H1 (cell line): Measurements from ENCODE around the gene PALM2AKAP2. TPM values are rescaled to one million over a fixed set of nuclear protein-coding genes. Genes with fewer than 3 reads are reported as not detected.
A peak's percentile ranks its signal among the peaks of the same experiment; 100 is the strongest.

Experiments
- CTCF ChIA-PET: fragments of 300-600 bp; sonication (Branson Sonifier 250); formaldehyde crosslinking; loops from one replicate; lab custom pipeline; 2021; ENCODE audit not compliant: partially characterized antibody; lab: Charles Lee
- POLR2A ChIA-PET: fragments of 300-600 bp; sonication (Branson Sonifier 250); formaldehyde crosslinking; loops from one replicate; lab custom pipeline; 2021; ENCODE audit warnings: inconsistent platforms; ENCODE audit not compliant: partially characterized antibody; lab: Charles Lee
- DNase-seq, 2 experiments: peaks; one replicate each; pipeline versions ENCODE4 v3.0.0 to v3.0.0-alpha.2; 2010 to 2022; ENCODE audit warnings: low spot score in 2 of 2, low read depth in 1 of 2, mixed read lengths in 1 of 2
- FAIRE-seq: peaks from 2 replicates; lab custom pipeline; 2011; peaks lifted over from hg19 to GRCh38; lab: Jason Lieb, UNC
- H2AFZ ChIP-seq: 2 replicates; pipeline ENCODE4 v1.8.1; 2012; ENCODE audit warnings: low read length, inconsistent platforms
- H2AK5ac ChIP-seq: 2 replicates; pipeline ENCODE4 v1.6.1; 2013; ENCODE audit warnings: low read depth, low read length
- H2BK120ac ChIP-seq: replicated peaks from 2 replicates; pipeline ENCODE3; 2013; ENCODE audit warnings: low read depth, low read length, inconsistent platforms
- H2BK12ac ChIP-seq: 2 replicates; pipeline ENCODE4 v1.6.1; 2013; ENCODE audit warnings: low read depth, low read length
- H2BK15ac ChIP-seq: 2 replicates; pipeline ENCODE4 v1.6.1; 2013; ENCODE audit warnings: low read length
- H2BK20ac ChIP-seq: 2 replicates; pipeline ENCODE4 v1.6.1; 2013; ENCODE audit warnings: low read length
- H2BK5ac ChIP-seq: 2 replicates; pipeline ENCODE4 v1.6.1; 2013; ENCODE audit warnings: low read depth, low read length
- H3K14ac ChIP-seq: 2 replicates; pipeline ENCODE4 v1.6.1; 2013; ENCODE audit warnings: inconsistent platforms; ENCODE audit not compliant: insufficient read length
- H3K18ac ChIP-seq: 2 replicates; pipeline ENCODE4 v1.6.1; 2013; ENCODE audit warnings: low read length; ENCODE audit errors: extremely low read depth
- H3K23ac ChIP-seq: 2 replicates; pipeline ENCODE4 v1.6.1; 2013; ENCODE audit warnings: inconsistent platforms; ENCODE audit not compliant: insufficient read length
- H3K23me2 ChIP-seq: 2 replicates; pipeline ENCODE4 v1.6.1; 2013; ENCODE audit warnings: low read depth, low read length
- H3K27ac ChIP-seq: 2 replicates; pipeline ENCODE4 v1.6.1; 2011; ENCODE audit warnings: low read depth, low read length, inconsistent platforms
- H3K27me3 ChIP-seq, 4 experiments: replicated peaks in 1 of 4; 1 replicate in 1 of 4; 2 replicates in 3 of 4; pipeline versions ENCODE4 v1.6.1 to v1.8.1; 2011 to 2013; ENCODE audit warnings: low read length in 3 of 4, mild to moderate bottlenecking in 3 of 4, inconsistent platforms in 2 of 4, mixed read lengths in 2 of 4, moderate library complexity in 1 of 4; ENCODE audit not compliant: control insufficient read depth in 3 of 4, insufficient read depth in 3 of 4; ENCODE audit errors: extremely low read depth in 1 of 4
- H3K36me3 ChIP-seq, 4 experiments: 2 replicates each; pipeline versions ENCODE4 v1.6.1 to v1.8.1; 2011 to 2013; ENCODE audit warnings: mild to moderate bottlenecking in 4 of 4, low read length in 3 of 4, moderate library complexity in 2 of 4, control low read depth in 1 of 4, inconsistent platforms in 1 of 4; ENCODE audit not compliant: insufficient read depth in 4 of 4, control insufficient read depth in 2 of 4
- H3K4ac ChIP-seq: replicated peaks from 2 replicates; pipeline ENCODE3; 2013; ENCODE audit warnings: low read length, low read depth, mixed read lengths, inconsistent platforms; ENCODE audit not compliant: insufficient read length
- H3K4me1 ChIP-seq, 4 experiments: replicated peaks in 1 of 4; 1 replicate in 1 of 4; 2 replicates in 3 of 4; pipeline versions ENCODE4 v1.6.1 to v1.8.1; 2011 to 2013; ENCODE audit warnings: low read length in 3 of 4, inconsistent platforms in 2 of 4, mixed read lengths in 1 of 4; ENCODE audit not compliant: insufficient read depth in 4 of 4, control insufficient read depth in 3 of 4
- H3K4me2 ChIP-seq, 2 experiments: 2 replicates each; pipeline versions ENCODE4 v1.6.1 to v1.8.1; 2011 to 2013; ENCODE audit warnings: low read depth in 2 of 2, low read length in 2 of 2, control low read depth in 1 of 2, inconsistent platforms in 1 of 2, mild to moderate bottlenecking in 1 of 2; ENCODE audit not compliant: insufficient read depth in 1 of 2
- H3K4me3 ChIP-seq, 4 experiments: fragments of 200-600, 300-600 bp in 1 of 4; sonication (generic), shearing (Covaris generic), sonication (Bioruptor Twin) in 1 of 4; 2 replicates each; pipeline versions ENCODE4 v1.5.1 to v1.8.1; 2011 to 2016; ENCODE audit warnings: low read length in 4 of 4, low read depth in 3 of 4, control low read depth in 2 of 4, inconsistent platforms in 2 of 4, mild to moderate bottlenecking in 2 of 4, mixed read lengths in 1 of 4, moderate library complexity in 1 of 4; ENCODE audit not compliant: insufficient read depth in 2 of 4; ENCODE audit errors: extremely low read depth in 1 of 4
- H3K56ac ChIP-seq: replicated peaks from 2 replicates; pipeline ENCODE3; 2013; ENCODE audit warnings: low read depth, mild to moderate bottlenecking, mixed read lengths, low read length, inconsistent platforms; ENCODE audit not compliant: insufficient read length
- H3K79me1 ChIP-seq: 2 replicates; pipeline ENCODE4 v1.6.1; 2013; ENCODE audit warnings: low read depth, low read length, control low read depth
- H3K79me2 ChIP-seq, 2 experiments: 2 replicates each; pipeline versions ENCODE4 v1.6.1 to v1.8.1; 2012 to 2013; ENCODE audit warnings: low read length in 2 of 2, mild to moderate bottlenecking in 2 of 2, inconsistent platforms in 1 of 2; ENCODE audit not compliant: insufficient read depth in 2 of 2, control insufficient read depth in 1 of 2
- H3K9ac ChIP-seq, 4 experiments: replicated peaks in 1 of 4; 1 replicate in 1 of 4; 2 replicates in 3 of 4; pipeline versions ENCODE4 v1.6.1 to v1.8.1; 2011 to 2013; ENCODE audit warnings: low read depth in 3 of 4, low read length in 3 of 4, control low read depth in 2 of 4, mild to moderate bottlenecking in 2 of 4, moderate library complexity in 2 of 4, inconsistent platforms in 1 of 4; ENCODE audit errors: extremely low read depth in 1 of 4
- H3K9me3 ChIP-seq, 2 experiments: 2 replicates each; pipeline versions ENCODE4 v1.6.1 to v1.8.1; 2012 to 2013; ENCODE audit warnings: mild to moderate bottlenecking in 2 of 2, moderate library complexity in 2 of 2, control low read depth in 1 of 2, inconsistent platforms in 1 of 2, low read depth in 1 of 2, low read length in 1 of 2, mixed read lengths in 1 of 2; ENCODE audit not compliant: insufficient read depth in 2 of 2
- H4K20me1 ChIP-seq, 2 experiments: replicated peaks in 1 of 2; 2 replicates each; pipeline versions ENCODE3 to v1.8.1; 2011 to 2013; ENCODE audit warnings: inconsistent platforms in 2 of 2, low read length in 2 of 2, mild to moderate bottlenecking in 1 of 2; ENCODE audit not compliant: insufficient read depth in 2 of 2, control insufficient read depth in 1 of 2
- H4K5ac ChIP-seq: 2 replicates; pipeline ENCODE4 v1.6.1; 2013; ENCODE audit warnings: low read length, low read depth, mixed read lengths, inconsistent platforms; ENCODE audit not compliant: insufficient read length
- H4K8ac ChIP-seq: 2 replicates; pipeline ENCODE4 v1.8.0; 2013; ENCODE audit warnings: mild to moderate bottlenecking, moderate library complexity, low read length, inconsistent platforms; ENCODE audit not compliant: insufficient read depth; ENCODE audit errors: extremely low read depth
- H4K91ac ChIP-seq: replicated peaks from 2 replicates; pipeline ENCODE3; 2013; ENCODE audit warnings: low read length, mixed read lengths, inconsistent platforms; ENCODE audit not compliant: insufficient read length
- CEBPB ChIP-seq: IDR thresholded peaks from 2 replicates; pipeline ENCODE4 v1.6.1; 2012; ENCODE audit warnings: low read depth, low read length
- CHD2 ChIP-seq: IDR thresholded peaks from 2 replicates; pipeline ENCODE4 v1.6.1; 2012; ENCODE audit warnings: low read length, improper control_type of control experiment
- GTF2F1 ChIP-seq: IDR thresholded peaks from 2 replicates; pipeline ENCODE4 v1.6.1; 2012; ENCODE audit warnings: low read depth, low read length, improper control_type of control experiment, borderline replicate concordance
- KDM1A ChIP-seq: fragments of 200-600, 300-600 bp; sonication (generic); IDR thresholded peaks from 2 replicates; pipeline ENCODE4 v1.7.1; 2016; ENCODE audit warnings: mild to moderate bottlenecking, low read length, borderline replicate concordance
- MAX ChIP-seq: IDR thresholded peaks from 2 replicates; pipeline ENCODE4 v1.6.1; 2012; ENCODE audit warnings: inconsistent platforms
- RAD21 ChIP-seq, 2 experiments: IDR thresholded peaks in 1 of 2; conservative IDR thresholded peaks in 1 of 2; 2 replicates each; pipeline ENCODE4 v1.6.1; 2011; ENCODE audit warnings: low read depth in 2 of 2, low read length in 2 of 2, improper control_type of control experiment in 1 of 2, inconsistent platforms in 1 of 2, mild to moderate bottlenecking in 1 of 2, moderate library complexity in 1 of 2
- RXRA ChIP-seq: IDR thresholded peaks from 2 replicates; pipeline ENCODE4 v1.6.1; 2011; ENCODE audit warnings: low read depth, mild to moderate bottlenecking, low read length, moderate library complexity; ENCODE audit not compliant: insufficient read depth
- WGBS, 2 experiments: shearing (Covaris generic) in 1 of 2; methylation state at CpG; one replicate each; pipeline versions ENCODE4 v1.1.6 to v1.1.7; 2013 to 2015; ENCODE audit warnings: low lambda C conversion rate in 2 of 2, mixed read lengths in 2 of 2, inconsistent platforms in 1 of 2, low coverage in 1 of 2, missing lambda C conversion rate in 1 of 2; ENCODE audit not compliant: insufficient replicate concordance in 2 of 2, insufficient coverage in 1 of 2, insufficient read length in 1 of 2; ENCODE audit errors: extremely low coverage in 1 of 2, missing lambda C conversion rate in 1 of 2; 5-methylcytosine and 5-hydroxymethylcytosine counted together
- polyA plus RNA-seq, 7 experiments: library from polyadenylated mRNA; depleted of rRNA in 3 of 7; stranded (reverse) in 5 of 7; unstranded in 2 of 7; fragments of >200 nt in 5 of 7; fragments of 200-250 nt in 2 of 7; gene quantifications; 1 replicate in 5 of 7; 2 replicates in 1 of 7; 4 replicates in 1 of 7; pipeline versions ENCODE4 v1.2.1 to v1.2.3, GENCODE V29; 2011 to 2013; ENCODE audit warnings: missing spikeins in 2 of 7, mixed read lengths in 2 of 7
- total RNA-seq: library from RNA; stranded (reverse); fragmentation: NEBNext Ultra II Directional; extraction: Animal tissue kit (Norgen Biotek cat#: 25700); gene quantifications from 2 replicates; pipeline ENCODE4 v1.2.1, GENCODE V29; 2021

Gene PALM2AKAP2
- total and polyA plus RNA-seq, 2 of the 8 experiments (the other 6 are each of a cell fraction or from before 2014, with no cell fraction given): 0.38 to 20.5 TPM

GRCh38 chr9:109765830-109766229 is 14.2 kb upstream of the PALM2AKAP2 start:
- FAIRE-seq: no peak
- Histone ChIP-seq H3K9ac (no peak overlapping the region), H4K8ac (no peak overlapping the region), H4K91ac (no peak overlapping the region), H2BK120ac (no peak overlapping the region), H3K4me2 (no peak overlapping the region), H2BK5ac (no peak overlapping the region), H3K79me2 (no peaks in the 10 kb centered on the region), H3K36me3 (no peaks in the 10 kb centered on the region), H3K56ac (no peak overlapping the region), H3K9me3 (no peaks in the 10 kb centered on the region), H3K4me3 (no peak overlapping the region; a peak in 1 of 8 replicates), H2BK20ac (no peak overlapping the region), H3K18ac (no peak overlapping the region), H3K79me1 (no peaks in the 10 kb centered on the region), H2BK15ac (no peak overlapping the region), H3K27me3 (no peaks in the 10 kb centered on the region), H4K5ac (no peak overlapping the region), H3K23me2 (peaks cover 3% of the 10 kb centered on the region; the same call in 1 of the 2 replicates), H3K14ac (no peak overlapping the region), H2AK5ac (no peak overlapping the region), H3K27ac (no peak overlapping the region), H2AFZ (no peak overlapping the region), H4K20me1 (no peaks in the 10 kb centered on the region), H3K4ac (no peak overlapping the region), H3K23ac (no peak overlapping the region), H2BK12ac (no peak overlapping the region), H3K4me1 (peaks cover 4 to 18% (median 12%) of the 10 kb centered on the region in 4 experiments)
- POLR2A ChIA-PET: interaction anchor here (1.0 to 1.5 kb wide), 2 partner anchors 15 to 24 kb away, joined by 4 read pairs; no protein-coding TSS in a partner anchor
- CTCF ChIA-PET: interaction anchor here (1.6 kb wide), 1 partner anchor 41 kb away, joined by 4 read pairs; no protein-coding TSS in a partner anchor
- DNase-seq: no peak
- no peak for TF ChIP-seq GTF2F1
- TF ChIP-seq KDM1A: no peak
- TF ChIP-seq MAX: peak; percentile 40
- TF ChIP-seq CHD2: no peak
- no peak for TF ChIP-seq CEBPB
- no peak for TF ChIP-seq RXRA
- no peak for TF ChIP-seq RAD21 (IDR thresholded peaks at IDR 0.05 in 1 of 2, conservative IDR thresholded peaks at IDR 0.05 in 1 of 2; ENCODE audit: low read depth in 2 of 2, low read length in 2 of 2)
- 72% methylated on average over 3 of the region's 3 CpGs; no CpG with 5 or more reads in 1 of the 2 experiments for WGBS, 2 experiments
